A549 (cell line): ENCODE results near the gene RPH3AL. TPM values are rescaled to one million over a fixed set of nuclear protein-coding genes. Genes with fewer than 3 reads are reported as not detected.

Source experiments
- ATAC-seq, 2 experiments: fragments of 200-7000 bp in 1 of 2; fragments of >200 bp in 1 of 2; cut with Nextera tagmentation in 1 of 2; cut with Tn5 transposase in 1 of 2; 3 replicates each; pipeline versions ENCODE4 v1.8.0 to v1.9.1; 2018 to 2020; ENCODE audit warnings: mild to moderate bottlenecking in 1 of 2, moderate library complexity in 1 of 2
- CTCF ChIA-PET: fragments of 300-600 bp; sonication (Branson Sonifier 250); formaldehyde crosslinking; extraction: SDS; loops from one replicate; lab custom pipeline; 2021; ENCODE audit warnings: antibody characterized with exemption, inconsistent platforms; lab: Yijun Ruan, JAX
- POLR2A ChIA-PET: fragments of 350-600 bp; formaldehyde crosslinking; extraction: SDS; loops from one replicate; lab custom pipeline; 2021; ENCODE audit warnings: antibody characterized with exemption, inconsistent platforms; lab: Yijun Ruan, JAX
- DNase-seq, 2 experiments: peaks; one replicate each; pipeline versions ENCODE4 v3.0.0 to v3.0.0-alpha.2; 2011 to 2016; ENCODE audit warnings: low read depth in 1 of 2, low spot score in 1 of 2
- FAIRE-seq: peaks from 2 replicates; lab custom pipeline; 2011; peaks lifted over from hg19 to GRCh38; lab: Jason Lieb, UNC
- H3K27ac ChIP-seq, 2 experiments: fragments of >200 bp; sonication (Bioruptor Twin); formaldehyde crosslinking; 3 replicates each; pipeline ENCODE4 v1.5.1; 2016 to 2017
- H3K4me1 ChIP-seq: fragments of >200 bp; sonication (Bioruptor Twin); formaldehyde crosslinking; 3 replicates; pipeline ENCODE4 v1.6.1; 2016
- H3K4me2 ChIP-seq: fragments of >200 bp; sonication (Bioruptor Twin); formaldehyde crosslinking; 3 replicates; pipeline ENCODE4 v1.6.1; 2016
- H3K4me3 ChIP-seq: fragments of >200 bp; sonication (Bioruptor Twin); formaldehyde crosslinking; 3 replicates; pipeline ENCODE4 v1.5.1; 2016
- H3K9me3 ChIP-seq: fragments of >200 bp; sonication (Bioruptor Twin); formaldehyde crosslinking; 3 replicates; pipeline ENCODE4 v1.6.1; 2016
- BHLHE40 ChIP-seq: IDR thresholded peaks from 2 replicates; pipeline ENCODE4 v1.6.1; 2012; ENCODE audit warnings: low read depth, low read length, inconsistent platforms
- HDAC2 ChIP-seq: fragments of 200-600 bp; sonication (generic); IDR thresholded peaks from 2 replicates; pipeline ENCODE4 v1.6.1; 2016
- HOXB13 ChIP-seq: fragments of 250-450 bp; sonication (Bioruptor Pico); IDR thresholded peaks from 2 replicates; pipeline ENCODE4 v1.5.0; 2020; ENCODE audit warnings: low read depth, mild to moderate bottlenecking, moderate library complexity
- HOXB5 ChIP-seq: fragments of 250-450 bp; sonication (Bioruptor Pico); IDR thresholded peaks from 2 replicates; pipeline ENCODE4 v1.5.0; 2020; ENCODE audit warnings: mild to moderate bottlenecking, moderate library complexity
- MAZ ChIP-seq: fragments of 150-350 bp; IDR thresholded peaks from 2 replicates; pipeline ENCODE4 v1.6.1; 2014; ENCODE audit warnings: antibody characterized with exemption, low read depth, low read length, borderline replicate concordance
- NFE2L2 ChIP-seq: fragments of 150-350 bp; conservative IDR thresholded peaks from 2 replicates; pipeline ENCODE4 v1.6.1; 2014; ENCODE audit warnings: low read length
- NR3C1 ChIP-seq: fragments of >200 bp; sonication (Bioruptor Twin); formaldehyde crosslinking; IDR thresholded peaks from 3 replicates; pipeline ENCODE4 v1.6.1; 2017
- POLR2AphosphoS2 ChIP-seq: conservative IDR thresholded peaks from 2 replicates; pipeline ENCODE4 v1.6.1; 2012; ENCODE audit warnings: low read length, improper control_type of control experiment, inconsistent platforms
- ZC3H11A ChIP-seq: fragments of 450-650 bp; IDR thresholded peaks from 2 replicates; pipeline ENCODE4 v1.6.1; 2014; ENCODE audit warnings: antibody characterized with exemption, mild to moderate bottlenecking
- ZFP36 ChIP-seq: fragments of 450-650 bp; IDR thresholded peaks from 2 replicates; pipeline ENCODE4 v1.6.1; 2014; ENCODE audit warnings: borderline replicate concordance; ENCODE audit not compliant: partially characterized antibody
- WGBS: methylation state at CpG from one replicate; pipeline ENCODE4 v1.1.6; 2017; ENCODE audit errors: missing lambda C conversion rate; 5-methylcytosine and 5-hydroxymethylcytosine counted together
- polyA plus RNA-seq, 4 experiments: library from polyadenylated mRNA; depleted of rRNA in 3 of 4; stranded (reverse); fragments of >200 nt; fragmentation: RNase III in 1 of 4; extraction: RNeasy Plus Mini Kit Qiagen cat#74134 plus additional on column Dnase treatment in 1 of 4; gene quantifications; 2 replicates in 3 of 4; 3 replicates in 1 of 4; pipeline ENCODE4 v1.2.3, GENCODE V29; 2011 to 2017
- TF ChIP-seq, protein P1 (sequence below): fragments of 200-600 bp; sonication (generic); IDR thresholded peaks from 2 replicates; pipeline ENCODE4 v1.6.1; 2016; ENCODE audit warnings: antibody characterized with exemption, mild to moderate bottlenecking, moderate library complexity
- TF ChIP-seq, protein P2 (sequence below): fragments of 250-450 bp; sonication (Bioruptor Pico); IDR thresholded peaks from 2 replicates; pipeline ENCODE4 v1.5.0; 2020; ENCODE audit warnings: low read depth, mild to moderate bottlenecking, moderate library complexity
- TF ChIP-seq, protein P3 (sequence below): fragments of 150-350 bp; IDR thresholded peaks from 2 replicates; pipeline ENCODE4 v1.6.1; 2014; ENCODE audit warnings: low read depth, mild to moderate bottlenecking, low read length
- TF ChIP-seq, protein P4 (sequence below): IDR thresholded peaks from 2 replicates; pipeline ENCODE4 v1.6.1; 2012; ENCODE audit warnings: low read depth, borderline replicate concordance
- TF ChIP-seq, protein P5 (sequence below): IDR thresholded peaks from 2 replicates; pipeline ENCODE4 v1.6.1; 2012
- TF ChIP-seq, protein P6 (sequence below): fragments of >200 bp; sonication (Bioruptor Twin); formaldehyde crosslinking; IDR thresholded peaks from 3 replicates; pipeline ENCODE4 v1.5.1; 2016

RPH3AL gene
- polyA plus RNA-seq, 2 of the 4 experiments (the other 2 are of a cell fraction): 23.3 to 31.1 TPM

DNA sequence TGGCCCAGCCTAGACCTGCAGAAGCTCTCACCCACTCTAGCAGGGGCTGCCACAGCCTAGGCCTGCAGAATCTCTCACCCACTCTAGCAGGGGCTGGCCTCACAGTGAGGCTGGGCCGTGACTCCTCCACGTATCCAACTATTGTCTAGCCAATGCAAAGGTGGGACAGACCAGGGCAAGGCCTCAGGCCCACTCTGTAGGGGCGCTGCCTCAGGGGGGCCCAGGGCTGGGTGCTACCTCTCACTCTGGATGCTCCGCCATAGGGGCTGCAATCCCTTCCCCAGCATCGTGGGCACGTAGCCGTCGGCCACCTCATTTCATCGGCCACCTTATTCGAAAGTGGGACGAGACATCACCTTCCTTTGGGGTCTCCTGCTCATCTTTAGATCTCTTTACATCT lies 51.7 kb downstream of the RPH3AL start:
- WGBS: 94% methylated on average over 11 of the region's 11 CpGs
- ChIA-PET CTCF (interaction anchor here (2.1 kb wide), 1 partner anchor 12 kb away, joined by 7 read pairs; no protein-coding TSS in a partner anchor), POLR2A (no interaction called here)
- no peak for ATAC-seq
- FAIRE-seq: no peak
- Histone ChIP-seq H3K4me2 (no peak overlapping the region), H3K27ac (no peak overlapping the region), H3K9me3 (no peaks in the 10 kb centered on the region), H3K4me3 (no peak overlapping the region), H3K4me1 (peaks cover 8% of the 10 kb centered on the region; the same call in 2 of the 3 replicates)
- no peak for DNase-seq
- TF ChIP-seq POLR2AphosphoS2: no peak
- TF ChIP-seq, all 56 proteins: peak for 0

DNA sequence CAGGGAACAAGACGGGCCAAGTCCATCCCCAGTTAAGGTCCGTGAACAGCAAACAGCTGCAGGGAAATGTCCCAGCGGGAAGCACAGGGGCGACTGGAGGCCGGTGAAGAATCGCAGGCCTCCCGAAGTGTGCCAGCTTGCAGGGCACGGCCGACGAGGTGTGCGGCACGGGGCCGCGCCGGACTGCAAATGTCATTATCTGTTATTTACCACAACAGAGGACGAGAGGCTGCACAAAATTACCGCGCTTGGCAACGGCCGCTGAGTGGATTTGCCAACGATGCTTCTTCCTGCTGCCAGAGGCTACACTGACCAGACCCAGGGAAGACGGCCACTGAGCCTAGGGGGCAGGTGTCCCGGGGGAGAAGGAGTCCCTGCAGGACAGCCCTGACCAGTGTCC lies 53.1 kb downstream of the RPH3AL start:
- no peak overlapping the region for H3K27ac ChIP-seq
- TF ChIP-seq ZC3H11A (no peak), MAZ (no peak)
- TF ChIP-seq, protein P1, sequence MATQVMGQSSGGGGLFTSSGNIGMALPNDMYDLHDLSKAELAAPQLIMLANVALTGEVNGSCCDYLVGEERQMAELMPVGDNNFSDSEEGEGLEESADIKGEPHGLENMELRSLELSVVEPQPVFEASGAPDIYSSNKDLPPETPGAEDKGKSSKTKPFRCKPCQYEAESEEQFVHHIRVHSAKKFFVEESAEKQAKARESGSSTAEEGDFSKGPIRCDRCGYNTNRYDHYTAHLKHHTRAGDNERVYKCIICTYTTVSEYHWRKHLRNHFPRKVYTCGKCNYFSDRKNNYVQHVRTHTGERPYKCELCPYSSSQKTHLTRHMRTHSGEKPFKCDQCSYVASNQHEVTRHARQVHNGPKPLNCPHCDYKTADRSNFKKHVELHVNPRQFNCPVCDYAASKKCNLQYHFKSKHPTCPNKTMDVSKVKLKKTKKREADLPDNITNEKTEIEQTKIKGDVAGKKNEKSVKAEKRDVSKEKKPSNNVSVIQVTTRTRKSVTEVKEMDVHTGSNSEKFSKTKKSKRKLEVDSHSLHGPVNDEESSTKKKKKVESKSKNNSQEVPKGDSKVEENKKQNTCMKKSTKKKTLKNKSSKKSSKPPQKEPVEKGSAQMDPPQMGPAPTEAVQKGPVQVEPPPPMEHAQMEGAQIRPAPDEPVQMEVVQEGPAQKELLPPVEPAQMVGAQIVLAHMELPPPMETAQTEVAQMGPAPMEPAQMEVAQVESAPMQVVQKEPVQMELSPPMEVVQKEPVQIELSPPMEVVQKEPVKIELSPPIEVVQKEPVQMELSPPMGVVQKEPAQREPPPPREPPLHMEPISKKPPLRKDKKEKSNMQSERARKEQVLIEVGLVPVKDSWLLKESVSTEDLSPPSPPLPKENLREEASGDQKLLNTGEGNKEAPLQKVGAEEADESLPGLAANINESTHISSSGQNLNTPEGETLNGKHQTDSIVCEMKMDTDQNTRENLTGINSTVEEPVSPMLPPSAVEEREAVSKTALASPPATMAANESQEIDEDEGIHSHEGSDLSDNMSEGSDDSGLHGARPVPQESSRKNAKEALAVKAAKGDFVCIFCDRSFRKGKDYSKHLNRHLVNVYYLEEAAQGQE: no peak
- no peak overlapping the region for H3K4me2 ChIP-seq
- DNase-seq (no peak), FAIRE-seq (no peak), ATAC-seq (no peak)
- no peaks in the 10 kb centered on the region for H3K9me3 ChIP-seq
- CTCF ChIA-PET: no interaction called here
- WGBS: 82% methylated on average over 23 of the region's 23 CpGs
- POLR2A ChIA-PET: no interaction called here
- no peaks in the 10 kb centered on the region for H3K4me1 ChIP-seq
- no peak overlapping the region for H3K4me3 ChIP-seq

DNA sequence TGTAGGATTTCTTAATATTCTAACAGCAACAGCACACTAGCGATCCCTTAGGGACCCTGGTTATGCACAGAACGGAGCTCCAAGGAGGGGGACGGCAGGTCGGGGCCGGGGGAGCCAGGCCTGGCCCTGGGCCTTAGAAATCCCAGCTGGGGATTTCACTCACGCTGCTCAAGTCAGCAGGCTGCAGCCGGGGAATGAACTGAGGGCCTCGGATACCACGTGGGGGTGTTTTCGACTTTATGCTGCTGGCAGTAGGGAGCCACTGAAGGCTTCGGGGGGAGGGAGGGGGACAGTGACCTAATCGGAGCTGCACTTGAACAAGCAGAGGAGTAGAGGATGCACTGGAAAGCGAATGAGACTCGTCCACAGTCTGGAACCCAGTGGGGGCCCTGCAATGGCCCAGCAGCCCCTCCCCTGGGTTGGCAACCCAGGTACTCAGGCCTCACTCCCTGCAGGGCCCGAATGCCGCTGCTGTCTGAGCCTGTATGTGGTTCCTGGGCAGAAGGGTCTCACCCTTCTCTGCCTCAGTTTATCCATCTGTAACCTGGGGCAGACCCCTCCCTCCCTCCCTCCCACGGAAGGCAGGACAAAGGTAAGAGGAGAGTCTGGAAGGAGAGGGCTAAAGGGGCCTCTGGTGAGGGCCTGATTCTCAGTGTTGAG lies 53.7 kb downstream of the RPH3AL start:
- ChIA-PET CTCF (interaction anchor here (0.7 kb wide), 1 partner anchor 28 kb away, joined by 3 read pairs; no protein-coding TSS in a partner anchor), POLR2A (no interaction called here)
- no peak for ATAC-seq
- TF ChIP-seq NR3C1 (no peak), ZC3H11A (no peak), ZFP36 (peak; percentile 18)
- TF ChIP-seq, protein P2, sequence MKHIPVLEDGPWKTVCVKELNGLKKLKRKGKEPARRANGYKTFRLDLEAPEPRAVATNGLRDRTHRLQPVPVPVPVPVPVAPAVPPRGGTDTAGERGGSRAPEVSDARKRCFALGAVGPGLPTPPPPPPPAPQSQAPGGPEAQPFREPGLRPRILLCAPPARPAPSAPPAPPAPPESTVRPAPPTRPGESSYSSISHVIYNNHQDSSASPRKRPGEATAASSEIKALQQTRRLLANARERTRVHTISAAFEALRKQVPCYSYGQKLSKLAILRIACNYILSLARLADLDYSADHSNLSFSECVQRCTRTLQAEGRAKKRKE (CRISPR knock-in tag): no peak
- TF ChIP-seq, protein P3, sequence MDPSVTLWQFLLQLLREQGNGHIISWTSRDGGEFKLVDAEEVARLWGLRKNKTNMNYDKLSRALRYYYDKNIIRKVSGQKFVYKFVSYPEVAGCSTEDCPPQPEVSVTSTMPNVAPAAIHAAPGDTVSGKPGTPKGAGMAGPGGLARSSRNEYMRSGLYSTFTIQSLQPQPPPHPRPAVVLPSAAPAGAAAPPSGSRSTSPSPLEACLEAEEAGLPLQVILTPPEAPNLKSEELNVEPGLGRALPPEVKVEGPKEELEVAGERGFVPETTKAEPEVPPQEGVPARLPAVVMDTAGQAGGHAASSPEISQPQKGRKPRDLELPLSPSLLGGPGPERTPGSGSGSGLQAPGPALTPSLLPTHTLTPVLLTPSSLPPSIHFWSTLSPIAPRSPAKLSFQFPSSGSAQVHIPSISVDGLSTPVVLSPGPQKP: no peak
- Histone ChIP-seq H3K27ac (no peak overlapping the region), H3K4me1 (no peaks in the 10 kb centered on the region), H3K4me2 (no peak overlapping the region), H3K4me3 (no peak overlapping the region), H3K9me3 (no peaks in the 10 kb centered on the region)
- WGBS: 93% methylated on average over 17 of the region's 17 CpGs
- no peak for FAIRE-seq
- no peak for DNase-seq

DNA sequence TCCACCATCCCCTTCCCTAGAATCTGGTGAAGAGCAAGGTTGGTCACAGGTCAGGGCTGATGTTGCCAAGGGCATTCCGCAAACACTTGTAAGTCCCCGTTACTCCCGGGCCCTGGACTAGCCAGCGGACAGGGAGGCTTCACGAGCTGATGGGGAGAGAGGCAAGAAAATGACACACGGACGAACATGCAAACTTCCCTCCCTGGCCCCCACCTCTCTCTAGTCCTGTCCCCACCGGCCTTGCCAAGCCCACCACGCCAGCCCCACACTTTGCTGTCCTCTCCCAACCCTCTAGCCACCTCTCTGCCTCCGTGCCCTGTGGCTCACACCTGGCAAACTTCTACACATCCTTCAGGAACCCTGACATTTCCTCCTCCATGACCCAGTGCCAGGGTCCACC lies 54.8 kb downstream of the RPH3AL start:
- TF ChIP-seq NFE2L2 (no peak), HOXB13 (no peak), BHLHE40 (no peak), POLR2AphosphoS2 (no peak), HDAC2 (no peak), HOXB5 (CRISPR knock-in tag) (no peak)
- TF ChIP-seq, protein P4, sequence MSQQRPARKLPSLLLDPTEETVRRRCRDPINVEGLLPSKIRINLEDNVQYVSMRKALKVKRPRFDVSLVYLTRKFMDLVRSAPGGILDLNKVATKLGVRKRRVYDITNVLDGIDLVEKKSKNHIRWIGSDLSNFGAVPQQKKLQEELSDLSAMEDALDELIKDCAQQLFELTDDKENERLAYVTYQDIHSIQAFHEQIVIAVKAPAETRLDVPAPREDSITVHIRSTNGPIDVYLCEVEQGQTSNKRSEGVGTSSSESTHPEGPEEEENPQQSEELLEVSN: no peak
- TF ChIP-seq, protein P5, sequence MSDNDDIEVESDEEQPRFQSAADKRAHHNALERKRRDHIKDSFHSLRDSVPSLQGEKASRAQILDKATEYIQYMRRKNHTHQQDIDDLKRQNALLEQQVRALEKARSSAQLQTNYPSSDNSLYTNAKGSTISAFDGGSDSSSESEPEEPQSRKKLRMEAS: no peak
- TF ChIP-seq, protein P6, sequence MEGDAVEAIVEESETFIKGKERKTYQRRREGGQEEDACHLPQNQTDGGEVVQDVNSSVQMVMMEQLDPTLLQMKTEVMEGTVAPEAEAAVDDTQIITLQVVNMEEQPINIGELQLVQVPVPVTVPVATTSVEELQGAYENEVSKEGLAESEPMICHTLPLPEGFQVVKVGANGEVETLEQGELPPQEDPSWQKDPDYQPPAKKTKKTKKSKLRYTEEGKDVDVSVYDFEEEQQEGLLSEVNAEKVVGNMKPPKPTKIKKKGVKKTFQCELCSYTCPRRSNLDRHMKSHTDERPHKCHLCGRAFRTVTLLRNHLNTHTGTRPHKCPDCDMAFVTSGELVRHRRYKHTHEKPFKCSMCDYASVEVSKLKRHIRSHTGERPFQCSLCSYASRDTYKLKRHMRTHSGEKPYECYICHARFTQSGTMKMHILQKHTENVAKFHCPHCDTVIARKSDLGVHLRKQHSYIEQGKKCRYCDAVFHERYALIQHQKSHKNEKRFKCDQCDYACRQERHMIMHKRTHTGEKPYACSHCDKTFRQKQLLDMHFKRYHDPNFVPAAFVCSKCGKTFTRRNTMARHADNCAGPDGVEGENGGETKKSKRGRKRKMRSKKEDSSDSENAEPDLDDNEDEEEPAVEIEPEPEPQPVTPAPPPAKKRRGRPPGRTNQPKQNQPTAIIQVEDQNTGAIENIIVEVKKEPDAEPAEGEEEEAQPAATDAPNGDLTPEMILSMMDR: no peak
- no peak overlapping the region for H3K4me3 ChIP-seq
- peak in 1 of 2 experiments; percentile 23; a peak in 1 of 6 replicates for ATAC-seq
- DNase-seq: no peak
- H3K4me1 ChIP-seq: no peaks in the 10 kb centered on the region
- no peak overlapping the region for H3K27ac ChIP-seq
- CTCF ChIA-PET: no interaction called here
- H3K9me3 ChIP-seq: no peaks in the 10 kb centered on the region
- 94% methylated on average over 10 of the region's 10 CpGs for WGBS
- POLR2A ChIA-PET: no interaction called here
- FAIRE-seq: no peak
- no peak overlapping the region for H3K4me2 ChIP-seq
